MCF 10A (cell line): Measurements from ENCODE around the gene ZNF804A. TPM values are rescaled to one million over a fixed set of nuclear protein-coding genes. Genes with fewer than 3 reads are reported as not detected.
A peak's percentile ranks its signal among the peaks of the same experiment; 100 is the strongest.

ENCODE experiments used
- BruUV-seq: library from RNA; stranded (reverse); fragments of 400-500 nt; replicated peaks from 2 replicates; lab custom pipeline; 2021; lab: Mats Ljungman, UMichigan
- CTCF ChIA-PET: fragments of 300-600 bp; sonication (Branson Sonifier 250); formaldehyde crosslinking; extraction: SDS; loops from one replicate; lab custom pipeline; 2021; ENCODE audit warnings: antibody characterized with exemption, inconsistent platforms; lab: Yijun Ruan, JAX
- POLR2A ChIA-PET: fragments of 300-600, 350-650 bp; sonication (Branson Sonifier 250); formaldehyde crosslinking; extraction: SDS; loops from one replicate; lab custom pipeline; 2020; ENCODE audit warnings: antibody characterized with exemption, inconsistent platforms; lab: Yijun Ruan, JAX
- DNase-seq: peaks from one replicate; pipeline ENCODE4 v3.0.0-alpha.2; 2018; ENCODE audit not compliant: unreplicated experiment
- H3K27ac Mint-ChIP-seq: one replicate; pipeline ENCODE4 v1.8.0; 2022; ENCODE audit warnings: mild to moderate bottlenecking, low read depth, mixed read lengths; ENCODE audit not compliant: unreplicated experiment
- H3K27me3 Mint-ChIP-seq: one replicate; pipeline ENCODE4 v1.8.0; 2022; ENCODE audit warnings: mixed read lengths; ENCODE audit not compliant: insufficient read depth, unreplicated experiment
- H3K36me3 Mint-ChIP-seq: one replicate; pipeline ENCODE4 v1.8.0; 2022; ENCODE audit warnings: mild to moderate bottlenecking, moderate library complexity, mixed read lengths; ENCODE audit not compliant: insufficient read depth, unreplicated experiment
- H3K4me1 Mint-ChIP-seq: one replicate; pipeline ENCODE4 v1.8.0; 2022; ENCODE audit warnings: mixed read lengths; ENCODE audit not compliant: insufficient read depth, unreplicated experiment
- H3K4me3 Mint-ChIP-seq: one replicate; pipeline ENCODE4 v1.8.0; 2022; ENCODE audit warnings: mild to moderate bottlenecking, moderate library complexity, mixed read lengths; ENCODE audit not compliant: unreplicated experiment
- H3K9me3 Mint-ChIP-seq: one replicate; pipeline ENCODE4 v1.8.0; 2022; ENCODE audit warnings: mixed read lengths; ENCODE audit not compliant: unreplicated experiment
- intact Hi-C: fragments of 100-400 bp; cut with micrococcal nuclease; formaldehyde crosslinking; loops from 2 replicates; pipeline ENCODE4 v1.14.1; 2022
- total RNA-seq: library from RNA; stranded (reverse); gene quantifications from 2 replicates; pipeline ENCODE4 v1.2.3, GENCODE V29; 2022
- TF ChIP-seq, protein P1 (sequence below): fragments of 200-600 bp; IDR thresholded peaks from one replicate; pipeline ENCODE4 v1.8.0; 2022; ENCODE audit warnings: antibody characterized with exemption, mild to moderate bottlenecking; ENCODE audit not compliant: unreplicated experiment

The ZNF804A gene
- total RNA-seq, 1 experiment from 2014 or later: not detected

DNA sequence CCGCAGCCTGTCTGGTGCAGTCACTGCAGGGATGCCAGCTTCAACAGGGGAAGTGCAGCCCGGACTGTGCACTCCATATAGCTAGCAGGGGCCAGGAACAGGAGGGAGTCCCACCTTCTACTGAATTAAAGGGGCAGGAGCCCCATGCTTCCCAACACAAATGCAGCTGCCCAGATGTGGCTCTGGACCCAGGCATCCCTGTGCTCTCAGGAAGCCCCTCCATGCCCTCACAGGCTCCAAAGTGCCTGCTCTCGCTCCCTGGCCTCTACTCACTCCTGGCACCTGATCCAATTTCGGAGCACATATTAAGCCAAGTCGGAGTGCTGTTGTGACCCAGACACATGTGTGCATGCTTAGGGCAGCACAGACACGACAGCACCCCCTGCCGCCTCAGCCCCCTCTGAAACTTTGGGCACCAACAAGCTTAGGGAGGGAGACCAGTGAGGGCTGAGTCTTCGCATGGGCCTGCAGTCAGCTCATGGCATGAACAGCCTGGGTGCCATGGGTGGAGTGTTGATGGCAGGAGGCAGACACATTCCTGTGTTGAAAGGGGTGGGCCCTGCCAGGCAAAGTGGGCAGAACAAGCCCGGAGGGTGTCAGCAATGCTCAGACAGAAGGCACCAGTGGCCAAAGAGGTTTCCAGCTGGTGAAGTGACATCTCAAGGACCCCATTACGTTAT, 83.5 kb downstream of the ZNF804A start:
- Mint-ChIP-seq H3K4me1 (no peaks in the 10 kb centered on the region), H3K9me3 (no peaks in the 10 kb centered on the region), H3K4me3 (no peak overlapping the region), H3K27me3 (no peaks in the 10 kb centered on the region), H3K36me3 (no peaks in the 10 kb centered on the region), H3K27ac (no peak overlapping the region)
- intact Hi-C loops: no loop called here
- no peak for DNase-seq
- POLR2A ChIA-PET: no interaction called here
- TF ChIP-seq, protein P1, sequence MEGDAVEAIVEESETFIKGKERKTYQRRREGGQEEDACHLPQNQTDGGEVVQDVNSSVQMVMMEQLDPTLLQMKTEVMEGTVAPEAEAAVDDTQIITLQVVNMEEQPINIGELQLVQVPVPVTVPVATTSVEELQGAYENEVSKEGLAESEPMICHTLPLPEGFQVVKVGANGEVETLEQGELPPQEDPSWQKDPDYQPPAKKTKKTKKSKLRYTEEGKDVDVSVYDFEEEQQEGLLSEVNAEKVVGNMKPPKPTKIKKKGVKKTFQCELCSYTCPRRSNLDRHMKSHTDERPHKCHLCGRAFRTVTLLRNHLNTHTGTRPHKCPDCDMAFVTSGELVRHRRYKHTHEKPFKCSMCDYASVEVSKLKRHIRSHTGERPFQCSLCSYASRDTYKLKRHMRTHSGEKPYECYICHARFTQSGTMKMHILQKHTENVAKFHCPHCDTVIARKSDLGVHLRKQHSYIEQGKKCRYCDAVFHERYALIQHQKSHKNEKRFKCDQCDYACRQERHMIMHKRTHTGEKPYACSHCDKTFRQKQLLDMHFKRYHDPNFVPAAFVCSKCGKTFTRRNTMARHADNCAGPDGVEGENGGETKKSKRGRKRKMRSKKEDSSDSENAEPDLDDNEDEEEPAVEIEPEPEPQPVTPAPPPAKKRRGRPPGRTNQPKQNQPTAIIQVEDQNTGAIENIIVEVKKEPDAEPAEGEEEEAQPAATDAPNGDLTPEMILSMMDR: no peak
- CTCF ChIA-PET: interaction anchor here (1.0 kb wide), 1 partner anchor 34 kb away, joined by 3 read pairs; no protein-coding TSS in a partner anchor
- BruUV-seq: no TSS peak

DNA sequence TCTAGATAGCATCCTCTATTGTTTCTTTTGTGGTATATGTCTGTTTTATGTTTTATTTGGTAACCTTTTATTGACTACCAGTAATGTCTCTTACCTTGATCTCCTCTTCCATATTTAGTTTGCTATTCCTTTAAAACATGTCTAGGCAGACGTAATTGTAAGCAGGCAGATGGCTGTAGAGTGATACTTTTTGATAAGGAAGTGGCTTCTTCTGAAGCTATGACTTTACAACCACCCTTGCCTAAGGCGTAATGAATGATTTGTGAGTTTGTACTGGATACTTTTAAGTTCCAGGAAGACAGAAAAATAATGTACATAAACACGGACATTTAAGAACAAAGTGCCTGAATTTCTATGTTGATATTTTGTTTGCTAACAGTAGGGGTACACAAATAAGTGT, 85.6 kb downstream of the ZNF804A start:
- TF ChIP-seq, protein P1: no peak
- DNase-seq: no peak
- no peaks in the 10 kb centered on the region for H3K27me3 Mint-ChIP-seq
- CTCF ChIA-PET: interaction anchor here (0.6 kb wide), 1 partner anchor 1414 kb away, joined by 3 read pairs; no protein-coding TSS in a partner anchor
- no peaks in the 10 kb centered on the region for H3K36me3 Mint-ChIP-seq
- H3K4me1 Mint-ChIP-seq: no peaks in the 10 kb centered on the region
- POLR2A ChIA-PET: no interaction called here
- peak overlapping the region; percentile 17 for H3K27ac Mint-ChIP-seq
- no TSS peak for BruUV-seq
- H3K4me3 Mint-ChIP-seq: no peak overlapping the region
- intact Hi-C loops: no loop called here
- no peaks in the 10 kb centered on the region for H3K9me3 Mint-ChIP-seq

DNA sequence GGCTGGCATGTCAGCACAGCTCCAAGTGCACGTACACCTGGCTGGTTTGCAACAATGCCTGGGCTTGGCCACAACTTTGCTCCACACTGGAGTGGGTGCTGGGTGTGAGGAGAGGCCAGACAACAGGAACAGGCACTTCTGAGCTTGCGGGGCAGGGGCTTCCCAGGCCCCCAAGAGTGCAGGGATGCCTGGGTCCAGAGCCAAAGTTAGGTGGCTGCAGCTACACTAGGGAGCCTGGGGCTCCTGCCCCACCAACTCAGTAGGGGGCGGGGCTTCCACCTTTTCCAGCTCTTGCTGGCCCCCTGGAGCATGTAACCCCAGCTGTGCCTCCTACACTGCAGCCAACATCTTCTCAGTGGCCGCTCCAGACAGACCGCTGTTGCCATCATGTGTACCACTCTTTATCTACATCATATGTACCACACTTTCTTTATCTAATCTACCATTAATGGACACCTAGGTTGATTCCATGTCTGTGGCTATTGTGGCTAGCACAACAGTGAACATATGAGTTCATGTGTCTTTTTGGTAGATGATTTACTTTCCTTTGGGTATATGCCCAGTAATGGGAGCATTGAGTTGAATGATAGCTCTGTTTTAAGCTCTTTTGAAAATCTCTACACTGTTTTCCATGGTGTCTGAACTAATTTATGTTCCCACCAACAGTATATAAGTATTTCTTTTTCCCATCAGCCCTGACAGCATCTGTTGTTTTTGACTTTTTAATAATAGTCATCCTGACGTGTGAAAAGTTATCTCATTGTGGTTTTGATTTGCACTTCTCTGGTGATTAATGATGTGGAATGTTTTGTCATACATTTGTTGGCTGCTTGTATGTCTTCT, 87.9 kb downstream of the ZNF804A start:
- Mint-ChIP-seq H3K4me3 (no peak overlapping the region), H3K9me3 (no peaks in the 10 kb centered on the region), H3K4me1 (no peaks in the 10 kb centered on the region), H3K27ac (no peak overlapping the region), H3K27me3 (no peaks in the 10 kb centered on the region), H3K36me3 (no peaks in the 10 kb centered on the region)
- intact Hi-C loops: no loop called here
- TF ChIP-seq, protein P1: no peak
- CTCF ChIA-PET: interaction anchor here (0.6 to 1.0 kb wide), 2 partner anchors 12 to 75 kb away, joined by 3 read pairs; no protein-coding TSS in a partner anchor
- peak; percentile 25 for DNase-seq
- POLR2A ChIA-PET: no interaction called here
- BruUV-seq: no TSS peak

DNA sequence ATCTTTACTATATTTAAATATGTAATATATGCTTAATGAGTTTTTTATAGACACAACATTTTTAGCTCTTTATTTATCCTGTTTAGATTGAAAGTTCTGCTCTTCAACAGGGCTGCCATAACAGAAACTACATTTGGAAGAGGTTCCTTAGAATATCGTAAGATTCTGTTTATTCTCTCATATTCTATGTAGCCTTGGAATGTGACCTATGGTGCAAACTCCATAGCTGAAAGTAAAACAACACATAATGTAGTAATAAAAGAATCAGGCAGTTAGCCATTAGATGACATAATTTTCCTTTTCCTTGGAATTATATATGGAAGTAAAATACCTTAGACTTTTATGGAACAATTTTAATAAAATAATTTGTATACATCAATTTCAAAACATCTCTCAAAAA, 91.3 kb downstream of the ZNF804A start:
- no peaks in the 10 kb centered on the region for H3K9me3 Mint-ChIP-seq
- DNase-seq: no peak
- BruUV-seq: no TSS peak
- TF ChIP-seq, protein P1: no peak
- intact Hi-C loops: no loop called here
- no peaks in the 10 kb centered on the region for H3K36me3 Mint-ChIP-seq
- POLR2A ChIA-PET: no interaction called here
- H3K4me1 Mint-ChIP-seq: no peaks in the 10 kb centered on the region
- CTCF ChIA-PET: no interaction called here
- H3K27me3 Mint-ChIP-seq: no peaks in the 10 kb centered on the region
- H3K4me3 Mint-ChIP-seq: no peak overlapping the region
- H3K27ac Mint-ChIP-seq: no peak overlapping the region
